ENCODE results near the gene ERN2. TPM values are rescaled to one million over a fixed set of nuclear protein-coding genes. Genes with fewer than 3 reads are reported as not detected.

ERN2 gene
- total and polyA plus RNA-seq, 9 of the 15 experiments (the other 6 are each of a cell fraction or from before 2014, with no cell fraction given): 0.07 to 1.5 (median 0.51) TPM; not detected in 3

DNA sequence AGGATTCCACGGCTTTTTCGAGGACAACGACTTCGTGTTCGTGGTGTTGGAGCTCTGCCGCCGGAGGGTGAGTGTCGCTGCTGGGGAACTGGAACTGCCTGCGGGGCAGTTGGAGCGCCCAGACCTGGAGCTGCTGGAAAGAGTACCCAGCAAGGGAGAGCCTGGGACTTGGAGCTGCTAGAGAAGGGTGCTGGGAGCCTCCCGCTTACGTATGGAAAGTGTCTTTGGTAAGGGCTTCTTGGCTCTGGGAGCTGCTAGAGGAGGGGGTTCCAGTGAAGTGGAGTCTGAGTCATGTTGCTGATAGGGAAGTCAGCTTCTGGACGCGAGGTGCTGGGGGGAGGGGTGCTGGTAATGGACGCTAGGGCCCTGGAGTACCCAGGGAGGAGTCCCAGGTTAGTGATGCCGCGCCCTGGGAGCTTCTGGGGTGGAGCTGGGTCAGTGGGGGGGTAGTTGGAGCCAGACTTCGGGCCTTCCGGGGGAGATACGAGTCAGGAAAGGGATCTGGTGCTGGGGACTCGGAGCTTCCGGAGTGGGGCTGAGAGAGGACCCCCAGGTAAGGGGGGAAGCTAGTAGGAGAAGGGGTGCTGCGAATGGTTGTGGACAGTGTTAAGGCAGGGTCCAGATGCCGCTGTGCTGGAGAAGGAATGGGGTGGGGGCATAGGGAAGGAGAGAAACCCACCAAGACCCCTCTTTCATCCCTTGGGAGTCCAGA, 33.6 kb downstream of the ERN2 start (continued):
- TF ChIP-seq, protein P1, sequence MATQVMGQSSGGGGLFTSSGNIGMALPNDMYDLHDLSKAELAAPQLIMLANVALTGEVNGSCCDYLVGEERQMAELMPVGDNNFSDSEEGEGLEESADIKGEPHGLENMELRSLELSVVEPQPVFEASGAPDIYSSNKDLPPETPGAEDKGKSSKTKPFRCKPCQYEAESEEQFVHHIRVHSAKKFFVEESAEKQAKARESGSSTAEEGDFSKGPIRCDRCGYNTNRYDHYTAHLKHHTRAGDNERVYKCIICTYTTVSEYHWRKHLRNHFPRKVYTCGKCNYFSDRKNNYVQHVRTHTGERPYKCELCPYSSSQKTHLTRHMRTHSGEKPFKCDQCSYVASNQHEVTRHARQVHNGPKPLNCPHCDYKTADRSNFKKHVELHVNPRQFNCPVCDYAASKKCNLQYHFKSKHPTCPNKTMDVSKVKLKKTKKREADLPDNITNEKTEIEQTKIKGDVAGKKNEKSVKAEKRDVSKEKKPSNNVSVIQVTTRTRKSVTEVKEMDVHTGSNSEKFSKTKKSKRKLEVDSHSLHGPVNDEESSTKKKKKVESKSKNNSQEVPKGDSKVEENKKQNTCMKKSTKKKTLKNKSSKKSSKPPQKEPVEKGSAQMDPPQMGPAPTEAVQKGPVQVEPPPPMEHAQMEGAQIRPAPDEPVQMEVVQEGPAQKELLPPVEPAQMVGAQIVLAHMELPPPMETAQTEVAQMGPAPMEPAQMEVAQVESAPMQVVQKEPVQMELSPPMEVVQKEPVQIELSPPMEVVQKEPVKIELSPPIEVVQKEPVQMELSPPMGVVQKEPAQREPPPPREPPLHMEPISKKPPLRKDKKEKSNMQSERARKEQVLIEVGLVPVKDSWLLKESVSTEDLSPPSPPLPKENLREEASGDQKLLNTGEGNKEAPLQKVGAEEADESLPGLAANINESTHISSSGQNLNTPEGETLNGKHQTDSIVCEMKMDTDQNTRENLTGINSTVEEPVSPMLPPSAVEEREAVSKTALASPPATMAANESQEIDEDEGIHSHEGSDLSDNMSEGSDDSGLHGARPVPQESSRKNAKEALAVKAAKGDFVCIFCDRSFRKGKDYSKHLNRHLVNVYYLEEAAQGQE (IDR thresholded peaks at IDR 0.05; ENCODE audit: borderline replicate concordance): no peak
- TF ChIP-seq, protein P1 (CRISPR knock-in tag; IDR thresholded peaks at IDR 0.05; ENCODE audit: low read depth): no peak
- TF ChIP-seq, protein P2, sequence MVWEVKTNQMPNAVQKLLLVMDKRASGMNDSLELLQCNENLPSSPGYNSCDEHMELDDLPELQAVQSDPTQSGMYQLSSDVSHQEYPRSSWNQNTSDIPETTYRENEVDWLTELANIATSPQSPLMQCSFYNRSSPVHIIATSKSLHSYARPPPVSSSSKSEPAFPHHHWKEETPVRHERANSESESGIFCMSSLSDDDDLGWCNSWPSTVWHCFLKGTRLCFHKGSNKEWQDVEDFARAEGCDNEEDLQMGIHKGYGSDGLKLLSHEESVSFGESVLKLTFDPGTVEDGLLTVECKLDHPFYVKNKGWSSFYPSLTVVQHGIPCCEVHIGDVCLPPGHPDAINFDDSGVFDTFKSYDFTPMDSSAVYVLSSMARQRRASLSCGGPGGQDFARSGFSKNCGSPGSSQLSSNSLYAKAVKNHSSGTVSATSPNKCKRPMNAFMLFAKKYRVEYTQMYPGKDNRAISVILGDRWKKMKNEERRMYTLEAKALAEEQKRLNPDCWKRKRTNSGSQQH (CRISPR knock-in tag; IDR thresholded peaks at IDR 0.05): no peak
- TF ChIP-seq MCM5 (IDR thresholded peaks at IDR 0.05; ENCODE audit: low read depth) (no peak), EHMT2 (IDR thresholded peaks at IDR 0.05) (no peak; the same call in 1 of the 2 replicates), SMARCE1 (IDR thresholded peaks at IDR 0.05) (peak; percentile 83), ZNF79 (CRISPR knock-in tag; IDR thresholded peaks at IDR 0.05; ENCODE audit: low read depth) (no peak), SNIP1 (IDR thresholded peaks at IDR 0.05; ENCODE audit: low read depth) (no peak), SMAD3 (CRISPR knock-in tag; conservative IDR thresholded peaks at IDR 0.05) (no peak), ZNF165 (CRISPR knock-in tag; IDR thresholded peaks at IDR 0.05; ENCODE audit: borderline replicate concordance) (no peak), POLR2AphosphoS5 (IDR thresholded peaks at IDR 0.05; ENCODE audit: control insufficient read depth, insufficient read depth, low read depth, low read length) (peak; percentile 75; the same call in 1 of the 2 replicates), HMGN3 (IDR thresholded peaks at IDR 0.05; ENCODE audit: borderline replicate concordance, extremely low read depth, insufficient read length, low read depth, low read length) (no peak), ZC3H4 (CRISPR knock-in tag; IDR thresholded peaks at IDR 0.05; ENCODE audit: borderline replicate concordance) (no peak), ZFPM2 (CRISPR knock-in tag; IDR thresholded peaks at IDR 0.05) (no peak), ARHGAP35 (IDR thresholded peaks at IDR 0.05; ENCODE audit: partially characterized antibody) (no peak), SRSF9 (IDR thresholded peaks at IDR 0.05; ENCODE audit: borderline replicate concordance, low read depth, low read length) (no peak), ZNF778 (CRISPR knock-in tag; IDR thresholded peaks at IDR 0.05) (no peak)
- TF ChIP-seq, protein P3, sequence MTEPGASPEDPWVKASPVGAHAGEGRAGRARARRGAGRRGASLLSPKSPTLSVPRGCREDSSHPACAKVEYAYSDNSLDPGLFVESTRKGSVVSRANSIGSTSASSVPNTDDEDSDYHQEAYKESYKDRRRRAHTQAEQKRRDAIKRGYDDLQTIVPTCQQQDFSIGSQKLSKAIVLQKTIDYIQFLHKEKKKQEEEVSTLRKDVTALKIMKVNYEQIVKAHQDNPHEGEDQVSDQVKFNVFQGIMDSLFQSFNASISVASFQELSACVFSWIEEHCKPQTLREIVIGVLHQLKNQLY (CRISPR knock-in tag; conservative IDR thresholded peaks at IDR 0.05): no peak
